ENCODE results near the gene MYO19. TPM values are rescaled to one million over a fixed set of nuclear protein-coding genes. Genes with fewer than 3 reads are reported as not detected.

The MYO19 gene
- total RNA-seq, 2 experiments from 2014 or later = 109 to 154 TPM

GRCh38 chr17:36515837-36516236, 18.8 kb downstream of the MYO19 start:
- DNase-seq (ENCODE audit: low spot score) = no peak
- Histone ChIP-seq H4K20me1 (ENCODE audit: insufficient read depth, low read length) (no peaks in the 10 kb centered on the region), H3K4me2 (ENCODE audit: low read length) (no peak overlapping the region), H2AFZ (ENCODE audit: low read length) (no peak overlapping the region), H3K79me2 (ENCODE audit: insufficient read depth, low read depth, low read length) (no peaks in the 10 kb centered on the region), H3K36me3 (ENCODE audit: insufficient read depth, low read length) (peaks cover 93% of the 10 kb centered on the region), H3K4me3 (ENCODE audit: low read depth, low read length, poor library complexity, severe bottlenecking) (no peak overlapping the region), H3K4me1 (ENCODE audit: insufficient read depth, low read length, poor library complexity, severe bottlenecking) (peaks cover 33% of the 10 kb centered on the region), H3K9me2 (ENCODE audit: insufficient read depth, low read length) (no peaks in the 10 kb centered on the region), H3K27ac (ENCODE audit: low read depth, low read length, poor library complexity, severe bottlenecking) (no peak overlapping the region), H3K9me3 (ENCODE audit: low read length) (no peaks in the 10 kb centered on the region)
- ChIA-PET POLR2A (interaction anchor here (0.9 to 1.6 kb wide), 2 partner anchors 22 to 31 kb away, joined by 3 read pairs; no protein-coding TSS in a partner anchor), CTCF (ENCODE audit: unreplicated experiment) (no interaction called here)
- intact Hi-C loops (cut with micrococcal nuclease; ENCODE audit: unreplicated experiment) = no loop called here
- no TSS peak for BruUV-seq (replicated peaks)
- TF ChIP-seq EZH2phosphoT487 (IDR thresholded peaks at IDR 0.05; ENCODE audit: borderline replicate concordance, low read depth, low read length) = no peak
- TF ChIP-seq CTCF (conservative IDR thresholded peaks at IDR 0.05; ENCODE audit: low read length) = no peak

- H3K9me3 ChIP-seq (ENCODE audit: low read length) = no peaks in the 10 kb centered on the region
- TF ChIP-seq EZH2phosphoT487 (IDR thresholded peaks at IDR 0.05; ENCODE audit: borderline replicate concordance, low read depth, low read length) (no peak), CTCF (conservative IDR thresholded peaks at IDR 0.05; ENCODE audit: low read length) (no peak)
- H3K79me2 ChIP-seq (ENCODE audit: insufficient read depth, low read depth, low read length) = no peaks in the 10 kb centered on the region
- no peak overlapping the region for H2AFZ ChIP-seq (ENCODE audit: low read length)
- H3K36me3 ChIP-seq (ENCODE audit: insufficient read depth, low read length) = peaks cover 93% of the 10 kb centered on the region
- POLR2A ChIA-PET = interaction anchor here (1.6 kb wide), 1 partner anchor 21 kb away, joined by 3 read pairs; no protein-coding TSS in a partner anchor
- H3K4me2 ChIP-seq (ENCODE audit: low read length) = no peak overlapping the region
- H4K20me1 ChIP-seq (ENCODE audit: insufficient read depth, low read length) = no peaks in the 10 kb centered on the region
- BruUV-seq (replicated peaks) = no TSS peak
- DNase-seq (ENCODE audit: low spot score) = no peak
- no peaks in the 10 kb centered on the region for H3K9me2 ChIP-seq (ENCODE audit: insufficient read depth, low read length)
- H3K4me3 ChIP-seq (ENCODE audit: low read depth, low read length, poor library complexity, severe bottlenecking) = no peak overlapping the region
- intact Hi-C loops (cut with micrococcal nuclease; ENCODE audit: unreplicated experiment) = no loop called here
- H3K27ac ChIP-seq (ENCODE audit: low read depth, low read length, poor library complexity, severe bottlenecking) = no peak overlapping the region
- H3K4me1 ChIP-seq (ENCODE audit: insufficient read depth, low read length, poor library complexity, severe bottlenecking) = peaks cover 24% of the 10 kb centered on the region
- CTCF ChIA-PET (ENCODE audit: unreplicated experiment) = no interaction called here
Measured at GRCh38 chr17:36514856-36515255, 19.8 kb downstream of the MYO19 start.

- H3K79me2 ChIP-seq (ENCODE audit: insufficient read depth, low read depth, low read length) = no peaks in the 10 kb centered on the region
- no peak for DNase-seq (ENCODE audit: low spot score)
- H3K27ac ChIP-seq (ENCODE audit: low read depth, low read length, poor library complexity, severe bottlenecking) = no peak overlapping the region
- TSS peak; percentile 15 for BruUV-seq (replicated peaks)
- H4K20me1 ChIP-seq (ENCODE audit: insufficient read depth, low read length) = no peaks in the 10 kb centered on the region
- no peak overlapping the region for H3K4me2 ChIP-seq (ENCODE audit: low read length)
- intact Hi-C loops (cut with micrococcal nuclease; ENCODE audit: unreplicated experiment) = no loop called here
- ChIA-PET CTCF (ENCODE audit: unreplicated experiment) (no interaction called here), POLR2A (no interaction called here)
- H3K9me2 ChIP-seq (ENCODE audit: insufficient read depth, low read length) = no peaks in the 10 kb centered on the region
- no peak overlapping the region for H3K4me3 ChIP-seq (ENCODE audit: low read depth, low read length, poor library complexity, severe bottlenecking)
- peaks cover 2% of the 10 kb centered on the region for H3K4me1 ChIP-seq (ENCODE audit: insufficient read depth, low read length, poor library complexity, severe bottlenecking)
- no peak overlapping the region for H2AFZ ChIP-seq (ENCODE audit: low read length)
- no peaks in the 10 kb centered on the region for H3K9me3 ChIP-seq (ENCODE audit: low read length)
- H3K36me3 ChIP-seq (ENCODE audit: insufficient read depth, low read length) = peaks cover 95% of the 10 kb centered on the region
- TF ChIP-seq CTCF (conservative IDR thresholded peaks at IDR 0.05; ENCODE audit: low read length) (no peak), EZH2phosphoT487 (IDR thresholded peaks at IDR 0.05; ENCODE audit: borderline replicate concordance, low read depth, low read length) (no peak)
Measured at GRCh38 chr17:36512641-36513040, 22.0 kb downstream of the MYO19 start.

Measured in OCI-LY7 (cell line).